Astrocyte (in vitro differentiated cells and primary cell): ENCODE measurements around the gene TREX2. TPM values are rescaled to one million over a fixed set of nuclear protein-coding genes. Genes with fewer than 3 reads are reported as not detected.

Experiments used
- DNase-seq: peaks from one replicate; pipeline ENCODE4 v3.0.0-alpha.2; 2010; ENCODE audit warnings: low read depth
- FAIRE-seq: peaks from 2 replicates; lab custom pipeline; 2011; peaks lifted over from hg19 to GRCh38; lab: Jason Lieb, UNC
- H2AFZ ChIP-seq: 2 replicates; pipeline ENCODE4 v1.6.0; 2012; ENCODE audit warnings: low read depth, low read length, inconsistent platforms
- H3K27ac ChIP-seq: 2 replicates; pipeline ENCODE4 v1.5.1; 2011; ENCODE audit warnings: low read depth, low read length, inconsistent platforms
- H3K27me3 ChIP-seq: 2 replicates; pipeline ENCODE4 v1.6.0; 2011; ENCODE audit warnings: low read length, inconsistent platforms; ENCODE audit not compliant: insufficient read depth
- H3K36me3 ChIP-seq: 2 replicates; pipeline ENCODE4 v1.5.1; 2011; ENCODE audit warnings: low read length, inconsistent platforms; ENCODE audit not compliant: insufficient read depth
- H3K4me1 ChIP-seq: 2 replicates; pipeline ENCODE4 v1.5.1; 2011; ENCODE audit warnings: low read length, inconsistent platforms; ENCODE audit not compliant: insufficient read depth
- H3K4me2 ChIP-seq: 2 replicates; pipeline ENCODE4 v1.6.0; 2012; ENCODE audit warnings: low read length, inconsistent platforms
- H3K4me3 ChIP-seq: 2 replicates; pipeline ENCODE4 v1.5.1; 2011; ENCODE audit warnings: low read depth, mild to moderate bottlenecking, low read length, inconsistent platforms; ENCODE audit not compliant: insufficient read depth
- H3K79me2 ChIP-seq: 2 replicates; pipeline ENCODE4 v1.6.0; 2012; ENCODE audit warnings: mild to moderate bottlenecking, low read length, inconsistent platforms; ENCODE audit not compliant: insufficient read depth
- H3K9ac ChIP-seq: 2 replicates; pipeline ENCODE4 v1.6.0; 2012; ENCODE audit warnings: mild to moderate bottlenecking, low read length, inconsistent platforms
- H3K9me3 ChIP-seq: 2 replicates; pipeline ENCODE4 v1.5.1; 2012; ENCODE audit warnings: low read depth, mild to moderate bottlenecking, low read length, inconsistent platforms; ENCODE audit not compliant: insufficient read depth
- H4K20me1 ChIP-seq: 2 replicates; pipeline ENCODE4 v1.6.0; 2012; ENCODE audit warnings: low read length, inconsistent platforms; ENCODE audit not compliant: insufficient read depth
- H3K27ac Mint-ChIP-seq: one replicate; pipeline ENCODE4 v1.8.0; 2021; ENCODE audit warnings: mild to moderate bottlenecking, mixed read lengths; ENCODE audit not compliant: unreplicated experiment
- H3K27me3 Mint-ChIP-seq: one replicate; pipeline ENCODE4 v1.8.0; 2021; ENCODE audit warnings: low read depth, mixed read lengths; ENCODE audit not compliant: unreplicated experiment
- H3K36me3 Mint-ChIP-seq: one replicate; pipeline ENCODE4 v1.8.0; 2021; ENCODE audit warnings: low read depth, mixed read lengths; ENCODE audit not compliant: unreplicated experiment
- H3K4me1 Mint-ChIP-seq: one replicate; pipeline ENCODE4 v1.8.0; 2021; ENCODE audit warnings: low read depth, mixed read lengths; ENCODE audit not compliant: unreplicated experiment
- H3K4me3 Mint-ChIP-seq: one replicate; pipeline ENCODE4 v1.8.0; 2021; ENCODE audit warnings: mild to moderate bottlenecking, moderate library complexity, mixed read lengths; ENCODE audit not compliant: unreplicated experiment
- H3K9me3 Mint-ChIP-seq: one replicate; pipeline ENCODE4 v1.8.0; 2021; ENCODE audit warnings: mild to moderate bottlenecking, mixed read lengths; ENCODE audit not compliant: unreplicated experiment
- CTCF ChIP-seq: IDR thresholded peaks from 2 replicates; pipeline ENCODE4 v1.5.1; 2011; ENCODE audit warnings: low read depth, mild to moderate bottlenecking, inconsistent platforms, low read length, moderate library complexity; ENCODE audit not compliant: insufficient read depth
- EZH2 ChIP-seq: IDR thresholded peaks from 2 replicates; pipeline ENCODE4 v1.6.1; 2012; ENCODE audit warnings: mild to moderate bottlenecking, low read length, inconsistent platforms; ENCODE audit not compliant: insufficient read depth
- total RNA-seq: library from RNA; stranded (reverse); gene quantifications from 2 replicates; pipeline ENCODE4 v1.2.1, GENCODE V29; 2021

The TREX2 gene
- total RNA-seq, 1 donor from 2014 or later = 0.36 TPM

GRCh38 chrX:153475271-153475670, 29.4 kb upstream of the TREX2 start:
- peaks cover 6% of the 10 kb centered on the region for H3K4me1 Mint-ChIP-seq
- DNase-seq (no peak), FAIRE-seq (no peak)
- H2AFZ ChIP-seq = no peak overlapping the region
- H3K9ac ChIP-seq = peak overlapping the region; percentile 26
- H3K4me3 Mint-ChIP-seq = no peak overlapping the region
- no peaks in the 10 kb centered on the region for H3K79me2 ChIP-seq
- H4K20me1 ChIP-seq = no peaks in the 10 kb centered on the region
- H3K36me3 ChIP-seq = no peaks in the 10 kb centered on the region
- H3K27ac Mint-ChIP-seq = no peak overlapping the region
- no peaks in the 10 kb centered on the region for H3K9me3 ChIP-seq
- H3K27ac ChIP-seq = peak overlapping the region; percentile 26
- H3K27me3 ChIP-seq = no peaks in the 10 kb centered on the region
- H3K27me3 Mint-ChIP-seq = peaks cover 1% of the 10 kb centered on the region
- H3K4me3 ChIP-seq = no peak overlapping the region
- no peak for TF ChIP-seq EZH2
- TF ChIP-seq CTCF = no peak
- no peaks in the 10 kb centered on the region for H3K9me3 Mint-ChIP-seq
- peaks cover 30% of the 10 kb centered on the region for H3K4me1 ChIP-seq
- H3K36me3 Mint-ChIP-seq = peaks cover 3% of the 10 kb centered on the region
- H3K4me2 ChIP-seq = peak overlapping the region; percentile 29

- Mint-ChIP-seq H3K27me3 (peaks cover 1% of the 10 kb centered on the region), H3K27ac (no peak overlapping the region), H3K4me3 (no peak overlapping the region), H3K4me1 (peaks cover 6% of the 10 kb centered on the region), H3K36me3 (peaks cover 3% of the 10 kb centered on the region), H3K9me3 (no peaks in the 10 kb centered on the region)
- no peaks in the 10 kb centered on the region for H4K20me1 ChIP-seq
- H3K9ac ChIP-seq = peak overlapping the region; percentile 26
- H3K9me3 ChIP-seq = no peaks in the 10 kb centered on the region
- DNase-seq (peak; percentile 50), FAIRE-seq (no peak)
- no peaks in the 10 kb centered on the region for H3K79me2 ChIP-seq
- H3K27me3 ChIP-seq = no peaks in the 10 kb centered on the region
- H3K4me1 ChIP-seq = peaks cover 30% of the 10 kb centered on the region
- TF ChIP-seq EZH2 = no peak
- H3K36me3 ChIP-seq = no peaks in the 10 kb centered on the region
- peak overlapping the region; percentile 26 for H3K27ac ChIP-seq
- H3K4me2 ChIP-seq = peak overlapping the region; percentile 29
- no peak overlapping the region for H2AFZ ChIP-seq
- H3K4me3 ChIP-seq = no peak overlapping the region
Measured at GRCh38 chrX:153474718-153475117, 28.9 kb upstream of the TREX2 start.

GRCh38 chrX:153474266-153474665, 28.4 kb upstream of the TREX2 start:
- no peak for TF ChIP-seq EZH2
- no peak for TF ChIP-seq CTCF
- Histone ChIP-seq H3K27me3 (no peaks in the 10 kb centered on the region), H3K79me2 (peaks cover under 1% of the 10 kb centered on the region), H4K20me1 (no peaks in the 10 kb centered on the region), H3K36me3 (no peaks in the 10 kb centered on the region), H3K4me2 (no peak overlapping the region), H3K9ac (no peak overlapping the region), H3K9me3 (no peaks in the 10 kb centered on the region), H3K4me1 (peaks cover 34% of the 10 kb centered on the region), H3K4me3 (no peak overlapping the region), H2AFZ (no peak overlapping the region), H3K27ac (no peak overlapping the region)
- Mint-ChIP-seq H3K27me3 (peaks cover 1% of the 10 kb centered on the region), H3K9me3 (no peaks in the 10 kb centered on the region), H3K36me3 (peaks cover 3% of the 10 kb centered on the region), H3K4me1 (peaks cover 6% of the 10 kb centered on the region), H3K27ac (no peak overlapping the region), H3K4me3 (no peak overlapping the region)
- FAIRE-seq (no peak), DNase-seq (no peak)
